IMR-90 (cell line): ENCODE measurements around the gene SLC36A2. TPM values are rescaled to one million over a fixed set of nuclear protein-coding genes. Genes with fewer than 3 reads are reported as not detected.

Experiments
- ATAC-seq: fragments of 200-7000 bp; cut with Tn5 transposase; 2 replicates; pipeline ENCODE4 v1.9.1; 2020; ENCODE audit warnings: low read depth, mild to moderate bottlenecking, moderate library complexity
- BruUV-seq: library from RNA; stranded (reverse); fragments of 400-500 nt; replicated peaks from 2 replicates; lab custom pipeline; 2021; lab: Mats Ljungman, UMichigan
- CTCF ChIA-PET: fragments of 300-600 bp; formaldehyde crosslinking; extraction: SDS; loops from one replicate; lab custom pipeline; 2021; ENCODE audit warnings: antibody characterized with exemption; lab: Yijun Ruan, JAX
- POLR2A ChIA-PET: fragments of 300-600 bp; sonication (Branson Sonifier 250); formaldehyde crosslinking; loops from one replicate; lab custom pipeline; 2022; ENCODE audit warnings: antibody characterized with exemption; ENCODE audit not compliant: unreplicated experiment; lab: Charles Lee
- DNase-seq: peaks from one replicate; pipeline ENCODE4 v3.0.0; 2013
- H2AFZ ChIP-seq: replicated peaks from 2 replicates; pipeline ENCODE3; 2013; ENCODE audit warnings: low read length, mild to moderate bottlenecking; ENCODE audit not compliant: poor library complexity
- H2AK5ac ChIP-seq: 2 replicates; pipeline ENCODE4 v1.6.1; 2013; ENCODE audit warnings: low read depth, low read length, inconsistent platforms
- H2AK9ac ChIP-seq: replicated peaks from 2 replicates; pipeline ENCODE3; 2013; ENCODE audit warnings: mild to moderate bottlenecking, low read depth, low read length, moderate library complexity; ENCODE audit not compliant: poor library complexity
- H2BK120ac ChIP-seq: 2 replicates; pipeline ENCODE4 v1.6.1; 2013; ENCODE audit warnings: low read depth, low read length, inconsistent platforms
- H2BK15ac ChIP-seq: 3 replicates; pipeline ENCODE4 v1.6.1; 2013; ENCODE audit warnings: low read depth, low read length, inconsistent platforms
- H2BK20ac ChIP-seq: 2 replicates; pipeline ENCODE4 v1.6.1; 2013; ENCODE audit warnings: low read depth, mild to moderate bottlenecking, inconsistent platforms, low read length, moderate library complexity
- H2BK5ac ChIP-seq: 2 replicates; pipeline ENCODE4 v1.6.1; 2013; ENCODE audit warnings: mild to moderate bottlenecking, low read depth, low read length, inconsistent platforms; ENCODE audit not compliant: poor library complexity, severe bottlenecking
- H3K14ac ChIP-seq: replicated peaks from 2 replicates; pipeline ENCODE4 v1.6.1; 2013; ENCODE audit warnings: low read depth, low read length, inconsistent platforms
- H3K18ac ChIP-seq: 2 replicates; pipeline ENCODE4 v1.6.1; 2013; ENCODE audit warnings: low read depth, low read length, control low read depth
- H3K23ac ChIP-seq: 2 replicates; pipeline ENCODE4 v1.6.1; 2013; ENCODE audit warnings: low read depth, low read length, inconsistent platforms
- H3K27ac ChIP-seq: 2 replicates; pipeline ENCODE4 v1.5.1; 2013; ENCODE audit warnings: mild to moderate bottlenecking, control low read depth, low read length; ENCODE audit not compliant: insufficient read depth
- H3K27me3 ChIP-seq: 2 replicates; pipeline ENCODE4 v1.6.1; 2013; ENCODE audit warnings: low read length; ENCODE audit not compliant: control insufficient read depth, insufficient read depth
- H3K36me3 ChIP-seq: 2 replicates; pipeline ENCODE4 v1.6.1; 2013; ENCODE audit warnings: low read length, mixed read lengths; ENCODE audit not compliant: control insufficient read depth, insufficient read depth
- H3K4ac ChIP-seq: 2 replicates; pipeline ENCODE4 v1.6.1; 2013; ENCODE audit warnings: low read depth, low read length, inconsistent platforms
- H3K4me1 ChIP-seq: 2 replicates; pipeline ENCODE4 v1.6.1; 2013; ENCODE audit warnings: low read length, mixed read lengths; ENCODE audit not compliant: control insufficient read depth, insufficient read depth
- H3K4me2 ChIP-seq: 2 replicates; pipeline ENCODE4 v1.6.1; 2013; ENCODE audit warnings: low read depth, mild to moderate bottlenecking, control low read depth, low read length, moderate library complexity
- H3K4me3 ChIP-seq: 2 replicates; pipeline ENCODE4 v1.5.1; 2013; ENCODE audit warnings: low read depth, mild to moderate bottlenecking, control low read depth, low read length, moderate library complexity; ENCODE audit not compliant: insufficient read depth
- H3K56ac ChIP-seq: 2 replicates; pipeline ENCODE4 v1.6.1; 2013; ENCODE audit warnings: low read length, inconsistent platforms; ENCODE audit not compliant: insufficient read depth; ENCODE audit errors: extremely low read depth
- H3K79me1 ChIP-seq, 2 experiments: 2 replicates each; pipeline ENCODE4 v1.6.1; 2013; ENCODE audit warnings: low read length in 2 of 2, inconsistent platforms in 1 of 2, low read depth in 1 of 2
- H3K9ac ChIP-seq: 2 replicates; pipeline ENCODE4 v1.6.1; 2013; ENCODE audit warnings: low read depth, low read length, control low read depth
- H3K9me1 ChIP-seq: 2 replicates; pipeline ENCODE4 v1.6.1; 2013; ENCODE audit warnings: low read length, inconsistent platforms; ENCODE audit not compliant: insufficient read depth
- H3K9me3 ChIP-seq: 2 replicates; pipeline ENCODE4 v1.6.1; 2013; ENCODE audit warnings: low read length; ENCODE audit not compliant: control insufficient read depth, insufficient read depth
- H4K20me1 ChIP-seq: 2 replicates; pipeline ENCODE4 v1.6.1; 2013; ENCODE audit warnings: low read length, inconsistent platforms; ENCODE audit not compliant: insufficient read depth
- H4K5ac ChIP-seq: 2 replicates; pipeline ENCODE4 v1.6.1; 2013; ENCODE audit warnings: mild to moderate bottlenecking, low read depth, low read length, control low read depth
- H4K8ac ChIP-seq, 2 experiments: 2 replicates each; pipeline ENCODE4 v1.6.1; 2013; ENCODE audit warnings: low read depth in 2 of 2, low read length in 2 of 2, control low read depth in 1 of 2, inconsistent platforms in 1 of 2
- H4K91ac ChIP-seq: 2 replicates; pipeline ENCODE4 v1.6.1; 2013; ENCODE audit warnings: low read depth, low read length, inconsistent platforms; ENCODE audit not compliant: insufficient read depth
- MAZ ChIP-seq: IDR thresholded peaks from 2 replicates; pipeline ENCODE4 v1.6.1; 2012; ENCODE audit warnings: low read depth, mild to moderate bottlenecking, low read length, improper control_type of control experiment, moderate library complexity, borderline replicate concordance
- WGBS, 2 experiments: methylation state at CpG; one replicate each; pipeline versions ENCODE4 v1.1.5 to v1.1.7; 2013; ENCODE audit warnings: missing lambda C conversion rate in 2 of 2; ENCODE audit not compliant: insufficient read length in 1 of 2; ENCODE audit errors: extremely low coverage in 2 of 2; 5-methylcytosine and 5-hydroxymethylcytosine counted together
- dilution Hi-C: fragments of 300-500 bp; cut with HindIII; formaldehyde crosslinking; loops from one replicate; pipeline ENCODE4 v1.14.3; 2018; ENCODE audit warnings: low sequenced_read_pairs; ENCODE audit not compliant: unreplicated experiment
- in situ Hi-C: fragments of 300-500 bp; cut with MboI; formaldehyde crosslinking; loops from 3 replicates; pipeline ENCODE4 v1.14.3; 2019; ENCODE audit warnings: low sequenced_read_pairs, inconsistent platforms, mixed read lengths
- intact Hi-C: fragments of 100-400 bp; cut with micrococcal nuclease; formaldehyde crosslinking; loops from 2 replicates; pipeline ENCODE4 v1.10.0; 2022
- polyA plus RNA-seq, 3 experiments: library from polyadenylated mRNA; depleted of rRNA; stranded (reverse); fragments of >200 nt; gene quantifications; 2 replicates each; pipeline ENCODE4 v1.2.3, GENCODE V29; 2012; ENCODE audit warnings: low replicate concordance in 1 of 3
- total RNA-seq: library from RNA; depleted of rRNA; stranded (reverse); fragments of >200 nt; gene quantifications from 2 replicates; pipeline ENCODE4 v1.2.3, GENCODE V29; 2012
- TF ChIP-seq, protein P1 (sequence below): fragments of 150-350 bp; IDR thresholded peaks from 2 replicates; pipeline ENCODE4 v1.6.1; 2016; ENCODE audit warnings: low read depth, mild to moderate bottlenecking, low read length, moderate library complexity, borderline replicate concordance

Gene SLC36A2
- total and polyA plus RNA-seq, 2 of the 4 experiments (the other 2 are of a cell fraction), result not detected

- no peak overlapping the region for H2BK120ac ChIP-seq
- H2BK15ac ChIP-seq, result no peak overlapping the region
- H3K4me3 ChIP-seq, result no peak overlapping the region
- H3K4me2 ChIP-seq, result no peak overlapping the region
- in situ Hi-C loops (no loop called here), intact Hi-C loops (loop anchor here (5.0 kb wide), 3 partner anchors 179 to 424 kb away; no protein-coding TSS in a partner anchor), dilution Hi-C loops (no loop called here)
- H3K9me1 ChIP-seq, result no peaks in the 10 kb centered on the region
- H2BK20ac ChIP-seq, result no peak overlapping the region
- no peak overlapping the region for H3K56ac ChIP-seq
- H4K91ac ChIP-seq, result no peak overlapping the region
- no peak for ATAC-seq
- no peak overlapping the region for H3K23ac ChIP-seq
- no peak overlapping the region for H2AFZ ChIP-seq
- H3K4ac ChIP-seq, result no peak overlapping the region
- H3K27me3 ChIP-seq, result peaks cover 2% of the 10 kb centered on the region; the same call in 1 of the 2 replicates
- no peaks in the 10 kb centered on the region for H3K9me3 ChIP-seq
- ChIA-PET POLR2A (no interaction called here), CTCF (interaction anchor here (1.2 kb wide), 1 partner anchor 192 kb away, joined by 3 read pairs; no protein-coding TSS in a partner anchor)
- no peak overlapping the region for H2BK5ac ChIP-seq
- 40% methylated on average over 1 of the region's 2 CpGs; no CpG with 5 or more reads in 1 of the 2 experiments for WGBS, 2 experiments
- H4K20me1 ChIP-seq, result no peaks in the 10 kb centered on the region
- no peak overlapping the region for H4K5ac ChIP-seq
- no peak for DNase-seq
- no peak overlapping the region for H2AK5ac ChIP-seq
- H2AK9ac ChIP-seq, result no peak overlapping the region
- no peak for TF ChIP-seq MAZ
- TF ChIP-seq, protein P1, sequence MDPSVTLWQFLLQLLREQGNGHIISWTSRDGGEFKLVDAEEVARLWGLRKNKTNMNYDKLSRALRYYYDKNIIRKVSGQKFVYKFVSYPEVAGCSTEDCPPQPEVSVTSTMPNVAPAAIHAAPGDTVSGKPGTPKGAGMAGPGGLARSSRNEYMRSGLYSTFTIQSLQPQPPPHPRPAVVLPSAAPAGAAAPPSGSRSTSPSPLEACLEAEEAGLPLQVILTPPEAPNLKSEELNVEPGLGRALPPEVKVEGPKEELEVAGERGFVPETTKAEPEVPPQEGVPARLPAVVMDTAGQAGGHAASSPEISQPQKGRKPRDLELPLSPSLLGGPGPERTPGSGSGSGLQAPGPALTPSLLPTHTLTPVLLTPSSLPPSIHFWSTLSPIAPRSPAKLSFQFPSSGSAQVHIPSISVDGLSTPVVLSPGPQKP, result no peak
- BruUV-seq, result no TSS peak
- H3K4me1 ChIP-seq, result no peaks in the 10 kb centered on the region
- no peak overlapping the region for H3K14ac ChIP-seq
- no peak overlapping the region for H3K18ac ChIP-seq
- no peaks in the 10 kb centered on the region for H3K79me1 ChIP-seq
- H3K9ac ChIP-seq, result no peak overlapping the region
- H3K27ac ChIP-seq, result no peak overlapping the region
- no peak overlapping the region for H4K8ac ChIP-seq
- H3K36me3 ChIP-seq, result no peaks in the 10 kb centered on the region
Measured at GRCh38 chr5:151317871-151318270, 29.5 kb downstream of the SLC36A2 start.
